HEK293 (cell line): ENCODE results near the gene TMEM233.

Experiments
- ATF2 ChIP-seq: fragments of 450-650 bp; formaldehyde crosslinking; IDR thresholded peaks from 2 replicates; pipeline ENCODE4 v1.5.1; 2016; ENCODE audit warnings: missing biosample characterization, missing genetic modification characterization, low read depth
- HOXA7 ChIP-seq: sonication (generic); formaldehyde crosslinking; IDR thresholded peaks from 2 replicates; pipeline ENCODE4 v1.8.1; 2022; ENCODE audit warnings: missing genetic modification reagents, borderline replicate concordance
- REST ChIP-seq: fragments of 450-650 bp; formaldehyde crosslinking; IDR thresholded peaks from 2 replicates; pipeline ENCODE4 v1.5.1; 2016; ENCODE audit warnings: missing biosample characterization, missing genetic modification characterization
- SP2 ChIP-seq: fragments of 450-650 bp; formaldehyde crosslinking; IDR thresholded peaks from 2 replicates; pipeline ENCODE4 v1.5.1; 2016; ENCODE audit warnings: missing biosample characterization, missing genetic modification characterization
- YY1 ChIP-seq: fragments of 450-650 bp; formaldehyde crosslinking; IDR thresholded peaks from 2 replicates; pipeline ENCODE4 v1.5.1; 2018; ENCODE audit warnings: missing biosample characterization, missing genetic modification characterization
- ZBTB8A ChIP-seq: fragments of 450-650 bp; formaldehyde crosslinking; IDR thresholded peaks from 2 replicates; pipeline ENCODE4 v1.5.1; 2016; ENCODE audit warnings: missing biosample characterization, missing genetic modification characterization
- ZNF121 ChIP-seq: fragments of 450-650 bp; formaldehyde crosslinking; IDR thresholded peaks from 2 replicates; pipeline ENCODE4 v1.5.1; 2016; ENCODE audit warnings: missing biosample characterization, missing genetic modification characterization
- ZNF324 ChIP-seq: fragments of 450-650 bp; formaldehyde crosslinking; IDR thresholded peaks from 2 replicates; pipeline ENCODE4 v1.5.1; 2016; ENCODE audit warnings: missing biosample characterization, missing genetic modification characterization
- ZNF416 ChIP-seq: fragments of 450-650 bp; formaldehyde crosslinking; IDR thresholded peaks from 2 replicates; pipeline ENCODE4 v1.5.1; 2016; ENCODE audit warnings: missing biosample characterization, missing genetic modification characterization
- ZNF529 ChIP-seq: fragments of 450-650 bp; formaldehyde crosslinking; IDR thresholded peaks from 2 replicates; pipeline ENCODE4 v1.5.1; 2017; ENCODE audit warnings: missing genetic modification characterization, missing biosample characterization; ENCODE audit not compliant: insufficient replicate concordance
- ZNF571 ChIP-seq: fragments of 450-650 bp; formaldehyde crosslinking; IDR thresholded peaks from 2 replicates; pipeline ENCODE4 v1.5.0; 2017; ENCODE audit warnings: missing biosample characterization, missing genetic modification characterization
- ZSCAN4 ChIP-seq: fragments of 450-650 bp; formaldehyde crosslinking; IDR thresholded peaks from 2 replicates; pipeline ENCODE4 v1.5.1; 2017; ENCODE audit warnings: missing biosample characterization, missing genetic modification characterization

GRCh38 chr12:119644930-119645329 lies 51.4 kb downstream of the TMEM233 start:
- TF ChIP-seq ZSCAN4 (tag by site-specific recombination) (no peak), YY1 (no peak), SP2 (tag by site-specific recombination) (no peak), ZNF416 (tag by site-specific recombination) (no peak), HOXA7 (CRISPR knock-in tag) (no peak), ZNF529 (tag by site-specific recombination) (no peak), ZBTB8A (tag by site-specific recombination) (no peak), REST (tag by site-specific recombination) (no peak), ZNF121 (tag by site-specific recombination) (no peak), ZNF571 (tag by site-specific recombination) (no peak), ZNF324 (no peak), ATF2 (tag by site-specific recombination) (no peak)
